ENCODE results near the gene KREMEN1. TPM values are rescaled to one million over a fixed set of nuclear protein-coding genes. Genes with fewer than 3 reads are reported as not detected.

Gene KREMEN1
- total and polyA plus RNA-seq, 4 donors = 1.2 to 22.6 (median 3.8) TPM

GRCh38 chr22:29175312-29175835, 102.5 kb downstream of the KREMEN1 start:
- no peak for TF ChIP-seq FOXA2 (IDR thresholded peaks at IDR 0.05)
- TF ChIP-seq FOXA1 (IDR thresholded peaks at IDR 0.05) = no peak
- TF ChIP-seq RAD21 (IDR thresholded peaks at IDR 0.05) = no peak
- no peak for TF ChIP-seq NR2F2 (IDR thresholded peaks at IDR 0.05)
- TF ChIP-seq HNF4G (IDR thresholded peaks at IDR 0.05) = no peak
- TF ChIP-seq, protein P1, sequence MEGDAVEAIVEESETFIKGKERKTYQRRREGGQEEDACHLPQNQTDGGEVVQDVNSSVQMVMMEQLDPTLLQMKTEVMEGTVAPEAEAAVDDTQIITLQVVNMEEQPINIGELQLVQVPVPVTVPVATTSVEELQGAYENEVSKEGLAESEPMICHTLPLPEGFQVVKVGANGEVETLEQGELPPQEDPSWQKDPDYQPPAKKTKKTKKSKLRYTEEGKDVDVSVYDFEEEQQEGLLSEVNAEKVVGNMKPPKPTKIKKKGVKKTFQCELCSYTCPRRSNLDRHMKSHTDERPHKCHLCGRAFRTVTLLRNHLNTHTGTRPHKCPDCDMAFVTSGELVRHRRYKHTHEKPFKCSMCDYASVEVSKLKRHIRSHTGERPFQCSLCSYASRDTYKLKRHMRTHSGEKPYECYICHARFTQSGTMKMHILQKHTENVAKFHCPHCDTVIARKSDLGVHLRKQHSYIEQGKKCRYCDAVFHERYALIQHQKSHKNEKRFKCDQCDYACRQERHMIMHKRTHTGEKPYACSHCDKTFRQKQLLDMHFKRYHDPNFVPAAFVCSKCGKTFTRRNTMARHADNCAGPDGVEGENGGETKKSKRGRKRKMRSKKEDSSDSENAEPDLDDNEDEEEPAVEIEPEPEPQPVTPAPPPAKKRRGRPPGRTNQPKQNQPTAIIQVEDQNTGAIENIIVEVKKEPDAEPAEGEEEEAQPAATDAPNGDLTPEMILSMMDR (IDR thresholded peaks at IDR 0.05; ENCODE audit: low read depth, low read length, missing input control) = no peak
- TF ChIP-seq ATF3 (IDR thresholded peaks at IDR 0.05) = no peak
- no peak for TF ChIP-seq RXRA (IDR thresholded peaks at IDR 0.05)
- TF ChIP-seq HNF4A (conservative IDR thresholded peaks at IDR 0.05) = no peak
- no peak for TF ChIP-seq EGR1 (IDR thresholded peaks at IDR 0.05; ENCODE audit: low read depth in 2 of 2)
- TF ChIP-seq YY1 (IDR thresholded peaks at IDR 0.05) = no peak
- TF ChIP-seq TAF1 (conservative IDR thresholded peaks at IDR 0.05) = no peak
- H3K9me3 ChIP-seq (ENCODE audit: control insufficient read depth in 4 of 4, low read length in 3 of 4) = peaks cover 0 to 8% (median 2%) of the 10 kb centered on the region in 4 donors
- no peak overlapping the region for H3K27ac ChIP-seq (ENCODE audit: low read depth in 1 of 2, low read length in 2 of 2)
- no peaks in the 10 kb centered on the region for H3K4me1 ChIP-seq (ENCODE audit: control insufficient read depth in 4 of 4, insufficient read depth in 4 of 4, low read length in 3 of 4)
- H3K27me3 ChIP-seq (ENCODE audit: control insufficient read depth in 4 of 4, insufficient read depth in 4 of 4, low read length in 3 of 4) = no peaks in the 10 kb centered on the region
- WGBS = 92% methylated on average over 1 of the region's 1 CpG
- H3K9ac ChIP-seq (ENCODE audit: low read depth in 1 of 2, low read length in 2 of 2) = no peak overlapping the region
- H3K36me3 ChIP-seq (ENCODE audit: control insufficient read depth in 4 of 4, insufficient read depth in 3 of 4, low read depth in 1 of 4, low read length in 3 of 4) = no peaks in the 10 kb centered on the region
- H3K4me3 ChIP-seq (ENCODE audit: low read depth in 1 of 3, low read length in 3 of 3) = no peak overlapping the region
- no peak for DNase-seq (ENCODE audit: low spot score)

GRCh38 chr22:29183971-29184848, 111.4 kb downstream of the KREMEN1 start:
- 90% methylated on average over 19 of the region's 19 CpGs for WGBS
- Histone ChIP-seq H3K36me3 (ENCODE audit: control insufficient read depth in 4 of 4, insufficient read depth in 3 of 4, low read depth in 1 of 4, low read length in 3 of 4) (no peaks in the 10 kb centered on the region), H3K4me1 (ENCODE audit: control insufficient read depth in 4 of 4, insufficient read depth in 4 of 4, low read length in 3 of 4) (no peaks in the 10 kb centered on the region), H3K4me3 (ENCODE audit: low read depth in 1 of 3, low read length in 3 of 3) (no peak overlapping the region), H3K27me3 (ENCODE audit: control insufficient read depth in 4 of 4, insufficient read depth in 4 of 4, low read length in 3 of 4) (no peaks in the 10 kb centered on the region), H3K27ac (ENCODE audit: low read depth in 1 of 2, low read length in 2 of 2) (no peak overlapping the region), H3K9me3 (ENCODE audit: control insufficient read depth in 4 of 4, low read length in 3 of 4) (no peaks in the 10 kb centered on the region), H3K9ac (ENCODE audit: low read depth in 1 of 2, low read length in 2 of 2) (no peak overlapping the region)
- TF ChIP-seq FOXA2 (IDR thresholded peaks at IDR 0.05) (no peak), GABPA (IDR thresholded peaks at IDR 0.05 in 1 of 2, conservative IDR thresholded peaks at IDR 0.05 in 1 of 2) (no peak), ATF3 (IDR thresholded peaks at IDR 0.05) (no peak), JUND (IDR thresholded peaks at IDR 0.05) (no peak)
- DNase-seq (ENCODE audit: low spot score) = no peak

DNA sequence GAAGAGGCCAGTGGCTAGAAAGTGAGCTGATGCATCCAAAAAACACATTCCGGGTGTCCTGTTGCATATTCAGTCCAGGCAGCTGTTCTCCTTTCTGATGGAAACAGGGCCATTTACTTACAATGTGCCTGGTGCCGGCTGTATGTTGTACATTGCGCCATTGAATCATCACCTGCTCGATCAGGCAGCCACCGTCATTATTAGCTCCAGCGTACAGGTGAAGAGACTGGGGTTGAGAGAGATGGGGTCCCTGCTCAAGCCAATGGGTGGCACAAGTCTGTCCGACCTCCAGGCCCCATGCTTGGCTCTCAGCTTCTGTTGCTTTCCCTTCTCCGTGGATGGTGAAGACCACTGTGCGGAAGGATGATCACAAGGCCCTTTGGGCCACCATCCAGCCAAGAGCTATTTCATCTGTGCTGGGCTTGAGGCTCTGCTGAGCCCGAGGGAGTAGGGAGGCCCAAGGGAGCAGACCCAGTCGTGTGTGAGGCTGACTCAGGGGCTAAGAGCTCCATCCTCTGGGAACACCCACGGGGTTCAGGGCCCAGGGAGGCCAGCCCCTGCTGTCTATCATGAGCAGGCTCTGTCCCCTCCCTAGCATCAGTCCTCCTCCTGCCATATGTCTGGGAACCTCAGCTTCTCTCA, 112.1 kb downstream of the KREMEN1 start:
- H3K27me3 ChIP-seq (ENCODE audit: control insufficient read depth in 4 of 4, insufficient read depth in 4 of 4, low read length in 3 of 4) = no peaks in the 10 kb centered on the region
- 94% methylated on average over 12 of the region's 12 CpGs for WGBS
- no peaks in the 10 kb centered on the region for H3K4me1 ChIP-seq (ENCODE audit: control insufficient read depth in 4 of 4, insufficient read depth in 4 of 4, low read length in 3 of 4)
- H3K27ac ChIP-seq (ENCODE audit: low read depth in 1 of 2, low read length in 2 of 2) = no peak overlapping the region
- H3K4me3 ChIP-seq (ENCODE audit: low read depth in 1 of 3, low read length in 3 of 3) = no peak overlapping the region
- H3K9me3 ChIP-seq (ENCODE audit: control insufficient read depth in 4 of 4, low read length in 3 of 4) = no peaks in the 10 kb centered on the region
- H3K9ac ChIP-seq (ENCODE audit: low read depth in 1 of 2, low read length in 2 of 2) = no peak overlapping the region
- DNase-seq (ENCODE audit: low spot score) = no peak
- no peaks in the 10 kb centered on the region for H3K36me3 ChIP-seq (ENCODE audit: control insufficient read depth in 4 of 4, insufficient read depth in 3 of 4, low read depth in 1 of 4, low read length in 3 of 4)
- TF ChIP-seq FOXA2 (IDR thresholded peaks at IDR 0.05) = no peak
- no peak for TF ChIP-seq RAD21 (IDR thresholded peaks at IDR 0.05)
- no peak for TF ChIP-seq EGR1 (IDR thresholded peaks at IDR 0.05; ENCODE audit: low read depth in 2 of 2)
- no peak for TF ChIP-seq HNF4A (conservative IDR thresholded peaks at IDR 0.05)
- TF ChIP-seq TAF1 (conservative IDR thresholded peaks at IDR 0.05) = no peak

All from liver (tissue), 9 donors.